ENCODE results near the gene TRAPPC3.

Gene TRAPPC3

GRCh38 chr1:36116901-36117300 lies 32.4 kb downstream of the TRAPPC3 start:
- TF ChIP-seq CTCF (IDR thresholded peaks at IDR 0.05; ENCODE audit: insufficient read depth, low read length) (no peak), GABPA (IDR thresholded peaks at IDR 0.05; ENCODE audit: low read depth) (no peak), REST (IDR thresholded peaks at IDR 0.05; ENCODE audit: insufficient replicate concordance, low read depth) (no peak), POLR2AphosphoS5 (IDR thresholded peaks at IDR 0.05; ENCODE audit: low read depth) (no peak), SPI1 (IDR thresholded peaks at IDR 0.05; ENCODE audit: borderline replicate concordance, low read depth) (no peak)
- no peaks in the 10 kb centered on the region for H3K27me3 ChIP-seq (ENCODE audit: insufficient read depth, poor library complexity, severe bottlenecking)
- no peak for DNase-seq (ENCODE audit: low read depth in 1 of 2, low spot score in 1 of 2)
- no peak overlapping the region for H3K27ac ChIP-seq (replicated peaks)
- H3K4me3 ChIP-seq (replicated peaks; ENCODE audit: insufficient read depth, low read length): no peak overlapping the region

- H3K27me3 ChIP-seq (ENCODE audit: insufficient read depth, poor library complexity, severe bottlenecking): no peaks in the 10 kb centered on the region
- H3K27ac ChIP-seq (replicated peaks): no peak overlapping the region
- TF ChIP-seq SPI1 (IDR thresholded peaks at IDR 0.05; ENCODE audit: borderline replicate concordance, low read depth) (peak; percentile 40; the same call in 1 of the 2 replicates), POLR2AphosphoS5 (IDR thresholded peaks at IDR 0.05; ENCODE audit: low read depth) (no peak)
- DNase-seq (ENCODE audit: low read depth in 1 of 2, low spot score in 1 of 2): peak in 1 of 2 experiments; percentile 60
- no peak overlapping the region for H3K4me3 ChIP-seq (replicated peaks; ENCODE audit: insufficient read depth, low read length)
Measured at GRCh38 chr1:36115931-36116330, 33.4 kb downstream of the TRAPPC3 start.

GRCh38 chr1:36115200-36115669 lies 34.1 kb downstream of the TRAPPC3 start:
- no peak overlapping the region for H3K27ac ChIP-seq (replicated peaks)
- no peak overlapping the region for H3K4me3 ChIP-seq (replicated peaks; ENCODE audit: insufficient read depth, low read length)
- TF ChIP-seq CTCF (IDR thresholded peaks at IDR 0.05; ENCODE audit: insufficient read depth, low read length) (no peak), GABPA (IDR thresholded peaks at IDR 0.05; ENCODE audit: low read depth) (no peak), SPI1 (IDR thresholded peaks at IDR 0.05; ENCODE audit: borderline replicate concordance, low read depth) (no peak), REST (IDR thresholded peaks at IDR 0.05; ENCODE audit: insufficient replicate concordance, low read depth) (no peak), POLR2AphosphoS5 (IDR thresholded peaks at IDR 0.05; ENCODE audit: low read depth) (no peak)
- no peaks in the 10 kb centered on the region for H3K27me3 ChIP-seq (ENCODE audit: insufficient read depth, poor library complexity, severe bottlenecking)
- no peak for DNase-seq (ENCODE audit: low read depth in 1 of 2, low spot score in 1 of 2)

- DNase-seq (ENCODE audit: low read depth in 1 of 2, low spot score in 1 of 2): no peak
- Histone ChIP-seq H3K27me3 (ENCODE audit: insufficient read depth, poor library complexity, severe bottlenecking) (no peaks in the 10 kb centered on the region), H3K4me3 (replicated peaks; ENCODE audit: insufficient read depth, low read length) (no peak overlapping the region), H3K27ac (replicated peaks) (no peak overlapping the region)
- TF ChIP-seq CTCF (IDR thresholded peaks at IDR 0.05; ENCODE audit: insufficient read depth, low read length): no peak
- no peak for TF ChIP-seq POLR2AphosphoS5 (IDR thresholded peaks at IDR 0.05; ENCODE audit: low read depth)
- TF ChIP-seq REST (IDR thresholded peaks at IDR 0.05; ENCODE audit: insufficient replicate concordance, low read depth): no peak
- no peak for TF ChIP-seq GABPA (IDR thresholded peaks at IDR 0.05; ENCODE audit: low read depth)
- TF ChIP-seq SPI1 (IDR thresholded peaks at IDR 0.05; ENCODE audit: borderline replicate concordance, low read depth): no peak
Measured at GRCh38 chr1:36114371-36114770, 34.9 kb downstream of the TRAPPC3 start.

All from HL-60 (cell line).